Measurements from ENCODE around the gene CLASP1.
"Not testable (repeated sequence)": the region's sequence is repeated elsewhere in the genome, so short reads cannot be mapped to it uniquely, and the experiment has no call there.

CLASP1 gene

GRCh38 chr2:121301190-121301589 is 348.1 kb downstream of the CLASP1 start:
- not testable (repeated sequence) for ATAC-seq

- no peak for ATAC-seq
Measured at GRCh38 chr2:121298476-121298875, 350.8 kb downstream of the CLASP1 start.

- ATAC-seq: not testable (repeated sequence)
Measured at GRCh38 chr2:121297866-121298265, 351.4 kb downstream of the CLASP1 start.

GRCh38 chr2:121297217-121297830 is 351.9 kb downstream of the CLASP1 start:
- no peak for ATAC-seq

GRCh38 chr2:121295911-121296650 is 353.2 kb downstream of the CLASP1 start:
- ATAC-seq: no peak

- no peak for ATAC-seq
Measured at GRCh38 chr2:121294881-121295840, 354.1 kb downstream of the CLASP1 start.

- no peak for ATAC-seq
Measured at GRCh38 chr2:121293450-121294325, 355.6 kb downstream of the CLASP1 start.

GRCh38 chr2:121291251-121291580 is 358.0 kb downstream of the CLASP1 start:
- ATAC-seq: no peak

- no peak for ATAC-seq
Measured at GRCh38 chr2:121289271-121289670, 360.0 kb downstream of the CLASP1 start.

GRCh38 chr2:121288454-121289231 is 360.6 kb downstream of the CLASP1 start:
- no peak for ATAC-seq

- ATAC-seq: no peak
Measured at GRCh38 chr2:121287956-121288355, 361.3 kb downstream of the CLASP1 start.

Measured in activated CD4-positive, CD25-positive, alpha-beta regulatory T cell treated with anti-CD3 and anti-CD28 coated beads, Interleukin-2, amount 50 U/mL, for 24 hours (primary cell).